ENCODE measurements around the gene SKIL.
"Not testable (repeated sequence)": the region's sequence is repeated elsewhere in the genome, so short reads cannot be mapped to it uniquely, and the experiment has no call there.

SKIL gene

GRCh38 chr3:170323331-170323730, 34.2 kb upstream of the SKIL start:
- TF ChIP-seq ZFX (IDR thresholded peaks at IDR 0.05): no peak
- TF ChIP-seq, protein P1, sequence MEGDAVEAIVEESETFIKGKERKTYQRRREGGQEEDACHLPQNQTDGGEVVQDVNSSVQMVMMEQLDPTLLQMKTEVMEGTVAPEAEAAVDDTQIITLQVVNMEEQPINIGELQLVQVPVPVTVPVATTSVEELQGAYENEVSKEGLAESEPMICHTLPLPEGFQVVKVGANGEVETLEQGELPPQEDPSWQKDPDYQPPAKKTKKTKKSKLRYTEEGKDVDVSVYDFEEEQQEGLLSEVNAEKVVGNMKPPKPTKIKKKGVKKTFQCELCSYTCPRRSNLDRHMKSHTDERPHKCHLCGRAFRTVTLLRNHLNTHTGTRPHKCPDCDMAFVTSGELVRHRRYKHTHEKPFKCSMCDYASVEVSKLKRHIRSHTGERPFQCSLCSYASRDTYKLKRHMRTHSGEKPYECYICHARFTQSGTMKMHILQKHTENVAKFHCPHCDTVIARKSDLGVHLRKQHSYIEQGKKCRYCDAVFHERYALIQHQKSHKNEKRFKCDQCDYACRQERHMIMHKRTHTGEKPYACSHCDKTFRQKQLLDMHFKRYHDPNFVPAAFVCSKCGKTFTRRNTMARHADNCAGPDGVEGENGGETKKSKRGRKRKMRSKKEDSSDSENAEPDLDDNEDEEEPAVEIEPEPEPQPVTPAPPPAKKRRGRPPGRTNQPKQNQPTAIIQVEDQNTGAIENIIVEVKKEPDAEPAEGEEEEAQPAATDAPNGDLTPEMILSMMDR (conservative IDR thresholded peaks at IDR 0.05): no peak
- no peak overlapping the region for H3K27ac ChIP-seq

DNA sequence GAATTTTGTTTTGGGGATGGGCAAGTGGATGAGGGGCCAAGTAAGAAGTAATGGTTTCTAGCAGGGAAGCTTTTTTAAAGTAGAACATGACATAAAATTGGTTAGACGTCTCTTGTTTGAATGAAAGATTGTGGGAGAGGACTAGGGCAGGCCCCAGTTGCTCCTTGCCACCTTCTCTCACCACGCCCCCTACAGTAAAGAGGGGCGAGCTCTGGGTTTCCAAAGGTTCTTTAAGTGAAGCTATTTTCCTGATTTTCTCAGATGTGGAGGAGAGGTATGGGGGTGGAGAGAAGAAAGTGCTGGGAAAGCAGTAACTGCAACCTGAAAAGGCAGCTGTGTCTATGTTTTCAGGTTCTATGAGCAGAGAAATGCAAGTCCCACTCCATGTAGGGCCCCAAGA, 32.6 kb upstream of the SKIL start:
- no peak overlapping the region for H3K27ac ChIP-seq
- TF ChIP-seq ZFX (IDR thresholded peaks at IDR 0.05): no peak
- TF ChIP-seq, protein P1 (conservative IDR thresholded peaks at IDR 0.05): no peak

DNA sequence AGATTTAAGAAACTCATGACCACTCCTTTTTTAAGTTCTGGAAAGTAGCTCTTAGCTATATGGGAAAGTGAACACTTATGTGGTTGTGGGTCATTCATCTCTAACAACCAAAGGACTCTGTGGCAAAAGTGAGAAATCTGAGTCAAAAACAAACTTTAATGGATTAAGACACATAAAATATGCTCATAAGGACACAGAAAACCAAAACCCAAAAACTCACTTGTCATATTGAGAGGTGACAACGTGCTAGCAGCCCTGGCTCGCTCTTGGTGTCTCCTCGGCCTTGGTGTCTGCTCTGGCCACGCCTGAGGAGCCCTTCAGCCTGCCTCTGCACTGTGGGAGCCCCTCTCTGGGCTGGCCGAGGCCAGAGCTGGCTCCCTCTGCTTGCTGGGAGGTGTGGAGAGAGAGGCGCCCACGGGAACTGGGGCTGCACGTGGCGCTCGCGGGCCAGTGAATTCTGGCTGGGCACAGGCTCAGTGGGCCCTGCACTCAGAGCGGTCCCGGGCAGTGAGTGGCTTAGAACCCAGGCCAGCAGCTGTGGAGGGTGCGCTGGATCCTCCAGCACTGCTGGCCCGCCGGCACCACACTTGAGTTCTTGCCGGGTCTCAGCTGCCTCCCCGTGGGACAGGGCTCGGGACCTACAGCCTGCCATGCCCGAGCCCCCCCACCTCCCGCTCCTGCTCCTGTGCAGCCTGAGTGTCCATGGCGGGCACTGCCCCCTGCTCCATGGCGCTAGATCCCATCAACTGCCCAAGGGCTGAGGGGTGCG, 30.3 kb upstream of the SKIL start:
- H3K27ac ChIP-seq: no peak overlapping the region
- no peak for TF ChIP-seq ZFX (IDR thresholded peaks at IDR 0.05)
- TF ChIP-seq, protein P1 (conservative IDR thresholded peaks at IDR 0.05): no peak

DNA sequence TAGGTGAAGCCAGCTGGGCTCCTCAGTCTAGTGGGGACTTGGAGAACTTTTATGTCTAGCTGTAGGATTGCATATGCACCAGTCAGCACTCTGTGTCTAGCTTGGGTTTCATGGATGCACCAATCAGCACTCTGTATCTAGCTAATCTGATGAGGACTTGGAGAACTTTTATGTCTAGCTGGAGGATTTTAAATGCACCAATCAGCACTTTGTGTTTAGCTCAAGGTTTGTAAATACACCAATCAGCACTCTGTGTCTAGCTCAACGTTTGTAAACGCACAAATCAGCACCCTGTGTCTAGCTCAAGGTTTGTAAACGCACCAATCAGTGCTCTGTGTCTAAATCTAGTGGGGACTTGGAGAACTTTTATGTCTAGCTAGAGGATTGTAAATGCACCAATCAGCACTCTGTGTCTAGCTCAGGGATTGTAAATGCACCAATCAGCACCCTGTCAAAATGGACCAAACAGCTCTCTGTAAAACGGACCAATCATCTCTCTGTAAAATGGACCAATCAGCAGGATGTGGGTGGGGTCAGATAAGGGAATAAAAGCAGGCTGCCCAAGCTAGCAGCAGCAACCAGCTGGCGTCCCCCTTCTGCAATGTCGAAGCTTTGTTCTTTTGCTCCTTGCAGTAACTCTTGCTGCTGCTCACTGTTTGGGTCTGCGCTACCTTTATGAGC, 29.5 kb upstream of the SKIL start:
- not testable (repeated sequence) for H3K27ac ChIP-seq

DNA sequence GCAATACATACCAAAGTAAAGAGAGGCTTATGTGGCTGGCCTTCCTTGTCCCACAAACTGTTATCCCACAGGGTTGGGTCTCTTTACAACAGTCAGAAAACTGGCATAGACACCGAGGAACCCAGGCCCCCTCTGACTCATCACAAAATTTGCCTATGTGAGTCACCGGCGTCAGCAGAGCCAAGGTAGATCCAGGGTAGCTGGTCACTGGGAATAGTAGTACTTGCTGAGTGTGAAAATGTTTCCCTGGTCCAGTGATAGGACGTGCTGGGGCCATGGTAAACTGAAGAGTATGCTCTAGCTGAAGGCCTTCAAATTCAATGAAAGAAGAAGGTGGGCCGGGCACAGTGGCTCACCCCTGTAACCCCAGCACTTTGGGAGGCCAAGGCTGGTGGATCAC, 27.1 kb upstream of the SKIL start:
- TF ChIP-seq, protein P1 (conservative IDR thresholded peaks at IDR 0.05): no peak
- no peak for TF ChIP-seq ZFX (IDR thresholded peaks at IDR 0.05)
- no peak overlapping the region for H3K27ac ChIP-seq

DNA sequence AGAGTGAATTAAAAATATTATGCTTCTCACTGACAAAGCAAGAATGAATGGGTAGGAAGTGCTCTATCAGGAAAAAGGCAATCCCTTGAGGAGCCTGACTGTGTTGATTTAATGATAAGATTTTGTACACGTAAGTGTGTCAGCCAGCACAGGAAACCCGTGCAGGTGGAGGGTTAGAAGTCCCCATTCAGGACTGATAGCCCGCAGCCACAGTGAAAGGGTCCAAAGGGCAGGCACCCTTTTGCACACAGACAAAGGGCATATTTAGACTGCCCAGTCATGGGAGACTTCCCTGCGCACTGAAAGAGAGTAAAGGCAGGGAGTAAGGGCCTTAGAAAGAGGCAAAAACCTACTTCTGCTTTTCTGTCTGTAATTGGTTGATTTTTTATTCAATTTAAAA, 26.4 kb upstream of the SKIL start:
- TF ChIP-seq, protein P1 (conservative IDR thresholded peaks at IDR 0.05): no peak
- TF ChIP-seq ZFX (IDR thresholded peaks at IDR 0.05): no peak

DNA sequence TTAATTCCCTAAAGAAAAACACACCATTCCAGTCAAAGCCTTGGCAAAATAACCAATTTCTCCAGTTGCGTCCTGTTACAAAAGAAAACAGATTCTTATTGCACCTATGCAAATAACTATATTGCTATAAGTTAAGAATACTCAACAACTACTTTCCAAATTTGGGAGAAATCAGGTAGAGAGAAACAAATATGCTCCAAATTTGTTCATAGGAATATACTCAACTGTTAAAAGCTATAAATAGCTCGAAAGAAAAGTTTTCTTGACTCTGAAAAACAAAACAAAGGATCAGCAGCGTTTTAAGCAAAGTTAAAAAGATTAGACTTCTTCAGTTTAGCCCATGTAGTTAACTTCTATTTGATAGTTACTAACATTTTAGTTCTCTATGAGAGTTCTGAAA, 20.1 kb upstream of the SKIL start:
- TF ChIP-seq, protein P1 (conservative IDR thresholded peaks at IDR 0.05): no peak
- TF ChIP-seq ZFX (IDR thresholded peaks at IDR 0.05): no peak
- H3K27ac ChIP-seq: no peak overlapping the region

More for the DNA sequence above, 26.4 kb upstream of the SKIL start:
- no peak overlapping the region for H3K27ac ChIP-seq

All from C4-2B (cell line).